Fibroblast of skin of right biceps (primary cell): ENCODE data around the gene OMA1.
A peak's percentile ranks its signal among the peaks of the same experiment; 100 is the strongest.
"Not testable (repeated sequence)": the region's sequence is repeated elsewhere in the genome, so short reads cannot be mapped to it uniquely, and the experiment has no call there.

ENCODE experiments used
- DNase-seq: peaks from one replicate; pipeline ENCODE4 v3.0.0-alpha.2; 2013

The OMA1 gene

DNA sequence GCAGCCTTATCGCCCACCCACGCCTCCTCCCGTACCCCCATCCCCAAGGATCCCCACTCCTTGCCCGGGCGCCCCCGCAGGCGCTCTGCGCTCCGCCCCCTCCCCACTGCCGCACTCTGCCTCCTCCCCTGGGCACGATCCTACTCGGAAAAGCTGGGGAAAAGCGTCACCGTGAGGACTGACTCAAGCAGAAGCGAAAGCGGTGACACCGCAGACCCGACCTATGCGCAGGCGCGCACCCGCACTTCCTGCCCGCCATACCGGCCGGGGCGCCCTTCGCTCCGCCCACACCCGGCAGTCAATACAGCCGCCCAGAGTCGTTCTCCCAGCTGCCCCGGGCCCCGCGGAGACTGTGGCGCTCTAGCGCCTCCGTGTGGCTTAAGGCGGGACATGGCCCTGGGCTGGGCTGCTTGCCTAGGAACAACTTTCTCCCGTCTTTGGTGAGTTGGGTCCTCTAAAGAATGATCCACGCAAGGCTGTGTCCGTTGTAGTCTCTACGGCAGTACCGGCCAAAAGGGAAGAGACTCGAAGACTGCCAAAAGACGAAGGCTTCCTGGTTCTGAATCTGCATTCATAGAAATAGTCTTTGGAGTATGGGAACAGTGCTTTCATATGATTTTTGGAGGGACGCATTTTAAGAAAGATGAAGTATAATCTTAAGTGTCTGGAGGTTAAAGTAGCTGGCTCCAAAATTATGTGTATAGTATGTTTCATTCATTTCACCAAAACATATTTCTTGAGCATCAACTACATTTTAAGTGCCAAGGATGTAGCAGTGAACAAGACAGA is at the start of gene OMA1:
TSS of gene OMA1 (minus strand) at position 207 of the 789 bp plus-strand sequence. CDS start 7,432 bp downstream, outside the sequence.
- peak; percentile 97 for DNase-seq

GRCh38 chr1:58594546-58594945 is 48.0 kb upstream of the OMA1 start:
- no peak for DNase-seq

- peak; percentile 90 for DNase-seq
Measured at GRCh38 chr1:58592522-58593134, 46.1 kb upstream of the OMA1 start.

- no peak for DNase-seq
Measured at GRCh38 chr1:58591806-58592205, 45.3 kb upstream of the OMA1 start.

DNA sequence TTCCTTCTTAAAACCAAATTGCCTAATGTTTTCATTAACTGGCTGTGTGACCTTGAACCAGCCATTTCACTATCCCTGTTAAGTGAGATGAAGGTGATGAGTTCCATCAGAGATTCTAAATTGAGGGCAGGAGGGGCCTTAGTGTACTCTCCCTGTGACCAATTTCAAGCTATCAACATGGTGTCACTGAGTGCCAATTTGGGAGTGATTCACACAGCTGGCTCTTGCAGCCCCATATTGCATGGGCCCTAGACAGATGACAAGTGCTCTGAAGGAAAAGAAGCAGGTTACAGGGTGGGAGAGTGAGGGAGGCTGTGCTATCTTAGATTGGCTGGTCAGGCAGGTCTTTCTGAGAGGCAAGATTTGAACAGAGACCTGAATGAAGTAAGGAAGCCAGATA is 43.5 kb upstream of the OMA1 start:
- no peak for DNase-seq

- no peak for DNase-seq
Measured at GRCh38 chr1:58588396-58588795, 41.9 kb upstream of the OMA1 start.

DNA sequence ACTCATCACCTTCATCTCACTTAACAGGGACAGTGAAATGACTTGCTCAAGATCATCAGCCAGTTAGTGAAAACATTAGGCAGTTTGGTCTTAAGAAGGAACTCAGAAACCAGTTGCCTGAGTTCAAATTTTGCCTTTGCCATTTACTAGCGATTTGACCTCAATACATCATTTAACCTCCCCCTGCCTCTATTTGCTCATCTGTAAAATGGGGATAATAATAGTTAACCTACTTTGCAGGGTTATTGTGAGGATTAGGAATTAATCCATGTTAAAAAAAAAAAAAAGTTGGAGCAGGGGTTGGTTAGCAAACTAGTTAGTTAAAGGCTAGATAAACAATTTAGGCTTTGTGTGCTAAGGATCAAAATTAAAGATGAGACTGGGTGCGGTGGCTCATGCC is 41.1 kb upstream of the OMA1 start:
- no peak for DNase-seq

DNA sequence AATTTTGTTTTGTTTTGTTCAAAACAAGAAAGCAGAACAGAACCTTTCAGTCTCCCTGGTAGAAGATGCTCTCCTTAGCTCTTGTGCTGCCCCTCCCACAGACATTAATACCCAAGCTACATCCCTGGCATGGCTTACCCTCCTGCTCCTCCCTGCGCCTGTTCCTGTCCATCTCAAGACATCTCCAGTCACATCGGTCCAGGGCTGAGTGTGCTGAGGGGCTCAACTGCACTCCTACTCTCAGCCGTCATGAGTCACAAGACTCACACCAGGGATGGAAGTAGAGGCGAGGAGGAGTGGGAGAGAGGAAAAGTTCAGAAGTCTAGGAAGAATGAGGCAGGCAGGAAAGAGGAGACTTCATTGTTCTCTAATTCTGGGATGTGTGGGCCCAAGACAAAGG is 39.7 kb upstream of the OMA1 start:
- peak; percentile 40 for DNase-seq

- DNase-seq: peak; percentile 38
Measured at GRCh38 chr1:58585581-58586151, 39.1 kb upstream of the OMA1 start.

GRCh38 chr1:58585166-58585565 is 38.6 kb upstream of the OMA1 start:
- no peak for DNase-seq

DNA sequence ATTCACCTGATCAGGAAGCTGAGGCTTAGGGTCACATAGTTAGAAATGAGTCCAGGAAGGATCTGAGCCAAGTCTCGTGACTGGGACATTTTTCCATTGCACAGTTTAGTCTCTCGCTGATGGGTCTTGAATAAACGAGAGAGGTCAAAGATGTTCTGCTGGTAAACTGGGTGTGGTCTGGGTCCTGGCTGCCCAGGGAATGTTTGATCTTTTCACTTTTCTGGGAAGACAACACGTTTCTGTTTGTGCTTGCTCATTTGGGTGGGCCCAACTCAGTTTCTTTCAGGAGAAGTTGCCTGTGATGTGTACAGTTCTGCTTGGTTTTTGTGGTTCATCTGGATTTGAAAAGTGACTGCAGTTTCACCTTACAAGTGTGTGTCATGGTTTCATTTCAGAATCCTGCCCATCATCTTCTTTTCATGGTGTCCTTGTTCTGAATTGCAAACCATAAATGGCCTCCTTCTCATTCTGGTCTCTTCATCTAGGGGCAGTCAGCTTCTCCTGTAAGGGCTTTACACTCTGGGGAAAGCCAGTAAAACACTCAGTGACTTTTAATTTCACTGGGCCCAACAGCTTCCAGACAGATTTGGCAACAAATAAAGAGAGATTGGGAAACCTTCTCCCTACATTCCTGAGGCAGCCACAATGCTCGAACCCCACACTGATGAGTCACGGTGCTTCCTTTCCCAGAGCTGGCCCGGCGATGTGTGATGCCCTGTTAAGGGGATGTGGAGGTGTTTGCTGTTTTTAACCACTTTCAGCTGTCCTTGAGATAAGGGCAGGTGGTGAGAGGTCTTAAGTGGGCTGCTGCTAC is 37.8 kb upstream of the OMA1 start:
- peak; percentile 98 for DNase-seq

- no peak for DNase-seq
Measured at GRCh38 chr1:58583496-58583895, 37.0 kb upstream of the OMA1 start.

DNA sequence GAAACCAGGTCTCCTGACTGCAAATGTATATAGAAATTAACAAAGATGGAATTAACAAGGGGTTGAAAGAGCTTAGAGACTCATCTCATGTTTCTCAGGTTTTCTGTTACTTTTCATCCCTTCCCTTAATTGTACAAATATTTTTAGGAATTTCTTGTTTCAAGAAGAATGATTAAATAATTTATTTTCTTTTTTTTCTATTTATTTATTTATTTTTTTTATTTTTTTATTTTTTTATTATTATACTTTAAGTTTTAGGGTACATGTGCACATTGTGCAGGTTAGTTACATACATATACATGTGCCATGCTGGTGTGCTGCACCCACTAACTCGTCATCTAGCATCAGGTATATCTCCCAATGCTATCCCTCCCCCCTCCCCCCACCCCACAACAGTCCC is 35.6 kb upstream of the OMA1 start:
- not testable (repeated sequence) for DNase-seq

DNA sequence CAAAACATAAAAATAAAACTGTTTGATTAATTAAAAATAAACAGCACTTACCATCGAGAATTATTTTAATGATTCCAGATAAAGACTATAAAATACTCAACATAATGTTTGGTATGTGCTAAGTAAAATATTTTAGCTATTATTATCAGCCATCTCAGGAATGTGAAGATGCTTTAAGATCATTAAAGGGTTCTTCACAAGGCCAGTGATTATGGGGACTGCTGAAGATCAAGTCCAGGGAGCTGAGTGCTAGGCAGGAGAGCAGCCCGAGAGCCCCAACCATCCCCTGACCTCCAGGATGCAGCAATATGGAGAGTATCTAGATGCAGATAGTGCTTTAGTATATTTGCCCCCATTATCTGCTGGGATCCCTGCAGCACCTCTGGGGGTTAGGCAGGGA is 35.1 kb upstream of the OMA1 start:
- peak; percentile 31 for DNase-seq

- peak; percentile 10 for DNase-seq
Measured at GRCh38 chr1:58580186-58580585, 33.7 kb upstream of the OMA1 start.

DNA sequence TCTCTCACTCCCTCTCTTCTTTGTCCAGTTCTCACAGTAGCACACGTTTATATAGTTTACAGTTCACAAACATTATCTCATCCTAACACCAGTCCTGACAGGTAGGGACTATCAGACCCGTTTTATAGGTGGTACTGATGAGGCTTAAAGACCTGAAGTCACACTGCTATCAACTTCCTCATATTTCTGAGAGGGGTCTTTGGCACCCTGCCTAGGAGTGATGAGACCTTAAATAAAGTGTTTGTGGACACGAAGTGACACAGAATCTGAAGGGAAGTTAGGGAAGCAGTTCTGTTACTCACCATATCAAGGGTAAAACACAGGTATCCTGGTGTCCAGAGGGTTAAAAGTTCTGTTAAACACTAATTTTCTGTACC is 31.1 kb upstream of the OMA1 start:
- no peak for DNase-seq

DNA sequence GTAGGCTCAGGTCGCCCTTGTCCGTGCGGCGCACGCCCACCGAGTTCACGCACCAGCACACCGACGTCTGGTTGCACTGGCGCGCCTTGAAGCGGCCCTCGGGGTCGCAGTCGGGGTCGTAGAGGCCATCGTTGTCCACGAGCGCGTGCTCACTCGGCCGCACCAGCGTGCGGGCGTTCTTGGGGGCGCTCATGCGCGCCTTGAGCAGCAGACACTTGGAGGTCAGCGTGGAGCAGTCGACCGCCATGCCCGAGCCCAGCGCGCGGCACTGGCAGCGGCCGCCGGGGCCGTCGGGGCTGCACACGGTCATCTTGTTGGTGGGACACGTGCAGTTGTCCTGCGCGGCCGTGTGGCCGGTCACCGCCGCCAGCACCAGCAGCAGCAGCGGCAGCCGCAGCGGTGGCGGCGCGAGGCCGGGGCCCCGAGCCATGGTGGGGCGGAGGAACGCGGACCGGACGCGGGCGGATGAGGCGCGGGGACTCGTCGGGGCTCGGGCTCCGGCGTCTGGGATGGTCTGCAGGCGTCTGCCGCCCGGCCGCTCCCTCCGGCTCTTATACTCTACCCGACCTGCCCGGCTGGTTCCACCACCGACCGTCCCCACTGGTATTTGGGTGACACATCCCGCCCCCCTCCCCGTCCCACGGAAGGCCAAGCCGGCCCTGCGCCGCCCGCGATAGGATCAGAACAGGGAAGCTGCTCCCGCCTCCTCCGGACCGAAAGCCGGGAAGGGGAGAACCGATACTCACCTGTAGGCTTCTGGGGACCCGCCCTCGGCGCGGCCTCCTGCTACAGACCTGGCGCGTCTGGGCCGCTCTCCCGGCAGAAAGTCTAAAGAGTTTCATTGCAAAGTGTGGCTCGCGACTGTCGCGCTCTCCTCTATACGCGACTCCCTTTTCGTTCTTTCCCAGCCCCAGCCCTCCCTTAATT is 30.5 kb upstream of the OMA1 start, which contains the start of gene TACSTD2:
TSS of gene TACSTD2 (minus strand) at position 526 of the 927 bp plus-strand sequence. CDS start at position 430, 96 bp downstream.
- peak; percentile 10 for DNase-seq

- DNase-seq: no peak
Measured at GRCh38 chr1:58576325-58576726, 29.8 kb upstream of the OMA1 start.

DNA sequence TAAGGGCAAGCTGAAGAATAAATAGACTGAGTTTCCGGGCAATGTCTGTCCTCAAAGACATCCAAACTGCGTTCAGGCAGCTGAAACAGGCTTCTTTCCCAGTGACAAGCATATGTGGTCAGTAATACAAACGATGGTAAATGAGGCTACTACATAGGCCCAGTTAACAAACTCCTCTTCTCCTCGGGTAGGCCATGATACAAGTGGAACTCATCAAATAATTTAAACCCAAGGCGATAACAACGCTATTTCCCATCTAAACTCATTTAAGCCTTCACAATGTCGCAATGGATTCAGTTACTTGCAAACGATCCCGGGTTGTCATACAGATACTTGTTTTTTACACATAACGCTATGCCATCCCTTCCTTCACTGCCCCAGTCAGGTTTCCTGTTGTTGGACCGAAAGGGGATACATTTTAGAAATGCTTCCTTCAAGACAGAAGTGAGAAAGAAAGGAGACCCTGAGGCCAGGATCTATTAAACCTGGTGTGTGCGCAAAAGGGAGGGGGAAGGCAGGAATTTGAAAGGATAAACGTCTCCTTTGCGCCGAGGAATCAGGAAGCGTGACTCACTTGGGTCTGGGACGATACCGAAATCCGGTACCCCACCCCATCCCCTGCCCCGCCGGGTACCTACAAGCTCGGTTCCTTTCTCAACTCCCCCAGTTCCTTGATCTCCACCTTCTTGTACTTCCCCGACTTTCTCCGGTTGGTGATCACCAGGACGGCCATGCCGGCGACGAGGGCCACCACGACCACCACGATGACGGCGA is 29.2 kb upstream of the OMA1 start:
- DNase-seq: no peak

DNA sequence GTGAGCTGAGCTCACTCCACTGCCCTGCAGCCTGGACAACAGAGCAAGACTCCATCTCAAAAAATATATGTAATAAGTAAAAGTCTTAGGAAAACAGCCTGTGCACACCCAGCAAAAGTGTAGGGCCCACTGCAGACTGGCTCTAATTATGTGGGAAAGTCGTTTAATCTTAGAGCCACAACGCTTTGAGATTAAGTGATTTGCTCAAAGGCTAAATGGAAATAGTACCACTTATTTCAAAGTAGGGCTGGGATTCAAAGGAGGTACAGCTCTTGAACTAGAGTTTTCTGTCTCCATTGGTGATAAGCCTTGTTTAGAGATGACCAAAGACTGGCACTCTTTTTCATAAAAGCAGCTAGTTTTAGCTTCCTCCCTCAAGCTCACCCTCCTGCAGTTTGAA is 28.3 kb upstream of the OMA1 start:
- DNase-seq: no peak
